Naive B cell (primary cell): ENCODE results near the gene SALL1. TPM values are rescaled to one million over a fixed set of nuclear protein-coding genes. Genes with fewer than 3 reads are reported as not detected.
A peak's percentile ranks its signal among the peaks of the same experiment; 100 is the strongest.

Experiments
- ATAC-seq, 2 donors: fragments of 150-1000 bp; cut with Tn5 transposase; 2 replicates each; pipeline ENCODE4 v1.10.0; 2021; ENCODE audit warnings: low read depth in 2 of 2, mild to moderate bottlenecking in 2 of 2, moderate library complexity in 2 of 2
- DNase-seq: peaks from one replicate; pipeline ENCODE4 v3.0.0; 2022
- H3K27ac Mint-ChIP-seq, 6 donors: one replicate each; pipeline ENCODE4 v1.8.0; 2020 to 2022; ENCODE audit warnings: mild to moderate bottlenecking in 6 of 6, mixed read lengths in 6 of 6, moderate library complexity in 5 of 6, inconsistent platforms in 2 of 6
- H3K27me3 Mint-ChIP-seq, 3 donors: one replicate each; pipeline ENCODE4 v1.8.0; 2021 to 2022; ENCODE audit warnings: mixed read lengths in 3 of 3, mild to moderate bottlenecking in 1 of 3
- H3K36me3 Mint-ChIP-seq, 2 donors: one replicate each; pipeline ENCODE4 v1.8.0; 2020 to 2022; ENCODE audit warnings: mixed read lengths in 2 of 2, inconsistent platforms in 1 of 2, mild to moderate bottlenecking in 1 of 2
- H3K4me1 Mint-ChIP-seq, 3 donors: one replicate each; pipeline ENCODE4 v1.8.0; 2020 to 2022; ENCODE audit warnings: mixed read lengths in 3 of 3, inconsistent platforms in 1 of 3, mild to moderate bottlenecking in 1 of 3, moderate library complexity in 1 of 3
- H3K4me3 Mint-ChIP-seq, 8 donors: one replicate each; pipeline ENCODE4 v1.8.0; 2020 to 2022; ENCODE audit warnings: mild to moderate bottlenecking in 8 of 8, mixed read lengths in 8 of 8, moderate library complexity in 8 of 8, inconsistent platforms in 2 of 8
- H3K9me3 Mint-ChIP-seq, 7 donors: one replicate each; pipeline ENCODE4 v1.8.0; 2020 to 2022; ENCODE audit warnings: mixed read lengths in 7 of 7, mild to moderate bottlenecking in 5 of 7, inconsistent platforms in 2 of 7, moderate library complexity in 1 of 7
- polyA plus RNA-seq, 6 donors: library from polyadenylated mRNA; unstranded; fragments of 300-500 nt; fragmentation: Illumina TruSeq; gene quantifications; one replicate each; pipeline ENCODE4 v1.2.3, GENCODE V29; 2021; ENCODE audit warnings: low read depth in 6 of 6

The SALL1 gene
- polyA plus RNA-seq, 6 donors from 2014 or later, result not detected

DNA sequence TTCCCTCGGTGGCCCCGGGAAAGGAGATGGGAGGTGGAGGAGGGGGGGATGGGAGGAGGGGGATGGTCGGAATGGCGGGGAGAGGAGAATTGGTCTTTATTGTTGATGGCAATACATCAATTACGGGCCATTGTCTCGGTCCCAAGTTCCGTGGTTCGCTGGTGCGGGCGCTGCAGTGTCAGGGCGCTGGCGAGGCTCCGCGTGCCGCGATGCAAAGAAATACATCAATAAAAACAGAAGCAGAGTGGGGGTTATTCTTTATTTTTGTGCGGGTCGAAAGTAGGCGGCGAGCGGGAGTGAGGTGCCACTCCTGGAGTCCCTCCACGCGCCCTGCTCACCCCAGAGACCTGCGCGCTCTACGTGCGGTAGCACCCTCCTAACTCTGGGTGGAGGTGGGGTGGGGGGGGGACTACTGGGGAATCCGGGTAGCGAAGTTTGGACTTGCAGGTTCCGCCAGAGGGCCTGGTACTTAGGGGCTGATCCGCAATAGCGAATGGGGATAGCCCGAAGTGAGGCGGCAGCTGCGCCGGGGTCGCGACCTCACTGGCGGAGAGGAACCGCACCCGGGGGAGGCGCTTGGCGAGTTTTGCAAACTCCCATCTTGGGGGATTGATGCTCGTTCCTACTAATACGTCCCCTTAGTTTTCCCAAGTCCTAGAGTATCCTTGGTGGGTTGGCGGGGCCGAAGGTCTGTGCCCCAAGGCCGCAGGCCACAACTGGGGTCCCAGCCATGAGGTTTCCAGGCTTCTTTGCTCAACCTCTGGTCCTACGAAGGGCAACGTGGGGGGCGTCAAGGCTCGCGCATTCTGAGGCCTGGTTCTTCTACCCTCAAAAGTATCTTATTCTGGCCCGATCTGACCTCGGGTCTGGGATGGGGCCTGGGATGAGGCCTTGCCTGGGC, 3.5 kb upstream of the SALL1 start:
- H3K36me3 Mint-ChIP-seq, result peaks cover 0 to 17% of the 10 kb centered on the region in 2 donors
- peaks cover 35 to 73% (median 58%) of the 10 kb centered on the region in 3 donors for H3K27me3 Mint-ChIP-seq
- no peak for ATAC-seq
- peak overlapping the region in 1 of 6 donors; percentile 22 for H3K27ac Mint-ChIP-seq
- peaks cover 0 to 5% (median 0%) of the 10 kb centered on the region in 7 donors for H3K9me3 Mint-ChIP-seq
- peaks cover 0 to 17% (median 4%) of the 10 kb centered on the region in 3 donors for H3K4me1 Mint-ChIP-seq
- no peak for DNase-seq
- H3K4me3 Mint-ChIP-seq, result peak overlapping the region in 2 of 8 donors; percentile 50 to 84

DNA sequence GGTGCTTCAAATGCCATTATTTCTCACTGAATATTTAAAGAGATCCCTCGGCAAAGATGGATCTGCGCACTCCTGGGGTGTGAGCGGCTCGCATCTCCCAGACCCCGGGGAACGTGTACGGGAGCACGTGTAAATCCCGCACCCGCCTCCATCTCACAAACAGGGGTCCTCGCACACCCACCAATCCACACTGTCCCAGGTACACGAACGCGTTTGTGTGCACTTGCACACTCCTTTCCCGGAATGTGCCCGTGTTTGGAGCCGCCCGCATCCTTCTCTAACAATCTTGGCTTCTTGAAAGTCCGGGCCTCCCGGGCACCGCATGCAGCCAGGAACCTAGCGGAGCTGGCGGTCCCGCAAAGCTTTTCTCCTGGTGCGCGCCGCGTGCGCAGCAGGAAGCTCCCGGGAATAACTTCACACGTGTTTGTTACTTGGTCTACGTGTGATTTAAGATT, 2.5 kb upstream of the SALL1 start:
- Mint-ChIP-seq H3K27ac (no peak overlapping the region), H3K27me3 (peaks cover 33 to 73% (median 57%) of the 10 kb centered on the region in 3 donors), H3K36me3 (peaks cover 0 to 17% of the 10 kb centered on the region in 2 donors), H3K4me1 (peaks cover 0 to 17% (median 4%) of the 10 kb centered on the region in 3 donors), H3K4me3 (peak overlapping the region in 1 of 8 donors; percentile 78), H3K9me3 (peaks cover 0 to 5% (median 0%) of the 10 kb centered on the region in 7 donors)
- no peak for DNase-seq
- ATAC-seq, result no peak

DNA sequence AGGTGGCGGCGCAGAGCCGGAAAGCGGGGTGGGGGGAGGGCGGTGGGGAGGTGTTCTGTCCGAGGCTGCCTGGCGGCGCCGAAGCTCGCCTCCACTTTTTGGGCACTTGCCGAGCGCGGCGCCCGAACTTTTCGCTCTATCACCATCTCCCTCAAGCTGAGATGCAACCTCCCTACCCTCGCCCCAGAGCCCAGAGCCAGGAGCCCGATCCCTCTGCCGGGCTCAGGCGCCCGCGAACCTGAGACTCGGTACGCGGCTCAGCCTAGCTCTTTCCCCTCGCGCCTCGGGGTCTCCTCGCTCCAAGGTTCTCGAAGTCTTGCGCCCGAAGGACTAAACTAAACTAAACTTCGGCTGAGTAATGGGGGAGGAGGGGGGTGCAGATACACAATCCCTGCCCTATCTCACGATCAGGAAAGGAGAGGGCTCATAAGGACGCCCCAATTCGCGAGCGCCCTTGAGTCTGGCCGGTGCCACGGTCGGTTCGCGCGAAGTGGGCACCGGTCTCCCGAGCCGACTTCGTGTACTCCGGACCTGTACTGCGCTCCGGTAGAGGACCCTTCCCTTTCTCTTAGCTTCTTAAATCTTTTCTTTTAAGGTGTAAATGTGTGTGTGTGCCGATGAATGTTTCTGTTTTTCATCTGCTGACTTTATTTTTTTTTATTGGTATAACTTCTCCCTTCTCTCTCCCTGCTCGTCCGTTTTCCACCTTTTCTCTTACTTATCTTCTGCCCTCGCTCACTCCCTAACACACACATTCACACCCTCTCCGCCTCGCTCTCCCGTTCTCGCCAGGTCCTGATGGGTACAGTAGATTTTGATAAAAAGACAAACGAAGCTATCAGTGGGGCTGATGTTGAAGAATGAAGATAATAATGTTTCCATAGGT, 1.9 kb upstream of the SALL1 start:
- Mint-ChIP-seq H3K4me3 (peak overlapping the region in 2 of 8 donors; percentile 25 to 30), H3K27me3 (peaks cover 35 to 75% (median 56%) of the 10 kb centered on the region in 3 donors), H3K9me3 (peaks cover 0 to 5% (median 0%) of the 10 kb centered on the region in 7 donors), H3K4me1 (peaks cover 0 to 17% (median 4%) of the 10 kb centered on the region in 3 donors), H3K36me3 (peaks cover 0 to 14% of the 10 kb centered on the region in 2 donors), H3K27ac (no peak overlapping the region)
- ATAC-seq, result no peak
- no peak for DNase-seq

DNA sequence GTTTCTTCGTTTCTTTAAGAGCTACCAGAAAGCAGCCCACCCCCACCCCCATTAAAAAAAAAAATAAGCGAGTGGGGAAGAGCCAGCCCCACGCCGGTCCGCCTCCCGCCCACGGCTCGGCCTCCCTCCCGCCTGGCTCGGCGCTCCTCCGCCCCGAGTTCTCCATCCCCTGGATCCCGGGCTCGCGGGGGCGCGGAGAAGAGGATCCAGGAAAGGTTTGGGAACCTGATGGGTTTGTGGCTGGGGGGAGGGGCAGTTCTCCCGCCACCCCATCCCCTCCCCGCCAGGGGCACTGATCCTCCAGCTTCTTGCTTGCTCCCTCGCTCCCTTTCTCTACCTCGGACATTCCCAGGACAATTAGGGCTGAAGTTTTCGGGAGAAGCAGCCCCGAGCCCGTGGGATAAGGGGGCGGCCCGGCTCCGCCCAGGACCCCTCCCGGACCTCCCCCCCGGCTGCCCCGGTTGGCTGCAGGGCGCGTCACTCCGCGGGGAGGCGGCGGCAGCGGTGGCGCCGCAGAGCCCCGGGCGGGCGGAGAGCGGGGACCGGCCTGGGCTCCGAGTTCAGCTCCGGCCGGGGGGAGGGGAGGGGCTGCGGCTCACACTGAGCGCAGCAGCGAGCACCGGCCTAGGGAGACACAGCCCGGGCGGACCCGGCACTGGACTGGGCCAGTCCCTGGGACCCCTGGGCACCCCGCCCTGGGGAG, 1.0 kb upstream of the SALL1 start:
- DNase-seq (no peak), ATAC-seq (no peak)
- Mint-ChIP-seq H3K36me3 (peaks cover 0 to 10% of the 10 kb centered on the region in 2 donors), H3K27me3 (peaks cover 31 to 73% (median 53%) of the 10 kb centered on the region in 3 donors), H3K9me3 (peaks cover 0 to 5% (median 0%) of the 10 kb centered on the region in 7 donors), H3K4me1 (peaks cover 0 to 17% (median 4%) of the 10 kb centered on the region in 3 donors), H3K27ac (no peak overlapping the region), H3K4me3 (no peak overlapping the region)

DNA sequence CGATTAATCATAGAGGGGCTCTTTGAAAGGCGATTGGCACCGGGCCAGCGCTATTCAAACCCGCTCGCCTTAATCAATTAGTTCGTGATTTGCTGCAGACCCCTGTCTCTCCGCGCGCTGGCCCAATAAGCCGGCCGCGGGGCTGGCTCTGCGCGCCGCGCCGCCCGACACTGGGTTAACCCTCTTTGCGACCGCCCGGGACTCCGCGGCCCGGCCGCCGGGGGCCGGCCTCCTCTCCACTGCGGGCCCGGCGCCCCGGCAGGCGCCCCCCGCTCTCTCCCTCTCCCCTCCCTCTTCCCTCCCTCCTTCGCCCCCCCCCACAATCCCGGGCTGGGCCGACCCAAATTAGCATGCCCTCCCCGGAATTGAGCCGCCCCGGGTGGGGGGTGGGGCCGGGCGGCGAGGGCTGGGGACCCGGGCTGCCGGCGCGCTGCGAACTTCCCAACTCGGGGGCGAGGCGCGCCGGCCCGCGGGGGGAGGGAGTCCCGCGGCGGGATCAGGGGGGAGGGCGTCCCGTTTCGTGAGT, 428 bp upstream of the SALL1 start:
- DNase-seq, result no peak
- Mint-ChIP-seq H3K9me3 (peaks cover 0 to 5% (median 0%) of the 10 kb centered on the region in 7 donors), H3K27ac (no peak overlapping the region), H3K4me3 (no peak overlapping the region), H3K4me1 (peaks cover 0 to 17% (median 4%) of the 10 kb centered on the region in 3 donors), H3K36me3 (peaks cover 0 to 10% of the 10 kb centered on the region in 2 donors), H3K27me3 (peaks cover 28 to 73% (median 51%) of the 10 kb centered on the region in 3 donors)
- ATAC-seq, result no peak

DNA sequence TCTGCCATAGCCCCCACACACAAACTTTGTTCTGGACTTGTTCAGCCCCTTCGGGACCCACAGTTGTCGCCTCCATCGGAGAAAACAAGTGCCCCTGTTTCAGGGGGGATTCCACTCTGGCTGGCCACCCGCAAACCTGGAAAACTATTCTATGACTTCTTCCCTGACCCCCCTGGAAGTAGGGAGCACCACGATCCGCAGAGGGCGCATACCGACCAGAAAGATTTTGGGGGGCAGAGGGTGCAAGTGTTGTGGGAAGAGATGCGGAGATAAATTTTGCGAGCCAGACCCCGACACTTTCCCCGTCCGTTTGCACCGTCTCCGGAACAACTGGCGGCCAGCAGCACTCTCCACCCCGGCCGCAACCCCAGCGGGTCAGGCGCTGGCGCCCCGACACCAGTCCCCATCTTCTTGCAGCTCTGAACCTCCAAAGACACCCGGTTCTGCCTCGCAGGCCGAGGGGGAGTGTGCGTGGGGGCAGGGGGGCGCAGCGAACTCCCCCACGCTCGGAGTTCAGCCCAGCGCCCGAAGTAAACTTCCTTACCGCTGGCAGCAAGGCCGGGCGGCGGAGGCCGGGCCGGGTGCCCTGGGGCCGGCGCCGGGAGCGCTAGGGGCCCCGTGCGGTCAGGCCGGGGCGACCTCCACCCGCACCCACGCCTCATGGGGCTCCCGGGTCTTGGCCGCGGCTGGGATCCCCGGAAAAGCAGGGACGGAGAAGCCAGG, 744 bp downstream of the SALL1 start:
- Mint-ChIP-seq H3K27ac (peak overlapping the region in 1 of 6 donors; percentile 42), H3K9me3 (peaks cover 0 to 5% (median 0%) of the 10 kb centered on the region in 7 donors), H3K36me3 (peaks cover 0 to 10% of the 10 kb centered on the region in 2 donors), H3K4me1 (peaks cover 0 to 17% (median 4%) of the 10 kb centered on the region in 3 donors), H3K27me3 (peaks cover 38 to 75% (median 54%) of the 10 kb centered on the region in 3 donors), H3K4me3 (no peak overlapping the region)
- no peak for DNase-seq
- no peak for ATAC-seq

DNA sequence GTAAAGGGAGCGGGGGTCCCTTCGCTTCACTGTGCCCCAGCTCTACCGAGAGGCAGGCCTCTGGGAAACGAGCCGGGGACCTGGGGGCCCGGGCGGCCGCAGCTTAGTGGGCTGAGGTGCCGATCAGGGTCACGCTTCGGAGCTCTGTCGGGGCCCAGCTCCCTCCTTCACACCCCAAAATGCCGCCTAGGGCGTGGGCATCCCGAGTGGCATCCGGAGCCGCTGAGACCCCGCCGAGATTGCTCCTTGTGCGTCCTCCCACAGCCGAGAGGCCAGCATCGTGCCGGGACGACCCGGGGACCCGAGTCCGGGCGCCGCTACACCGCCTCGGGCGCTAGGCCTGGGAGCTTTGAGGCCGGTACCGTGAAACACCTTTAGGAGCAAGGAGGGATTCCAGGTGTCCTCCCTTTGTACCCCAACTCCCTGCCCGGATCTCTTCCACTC, 1.3 kb downstream of the SALL1 start:
- peak overlapping the region in 1 of 6 donors; percentile 42 for H3K27ac Mint-ChIP-seq
- H3K4me3 Mint-ChIP-seq, result no peak overlapping the region
- no peak for DNase-seq
- H3K4me1 Mint-ChIP-seq, result peaks cover 0 to 14% (median 4%) of the 10 kb centered on the region in 3 donors
- H3K27me3 Mint-ChIP-seq, result peaks cover 42 to 75% (median 53%) of the 10 kb centered on the region in 3 donors
- H3K36me3 Mint-ChIP-seq, result peaks cover 0 to 10% of the 10 kb centered on the region in 2 donors
- no peak for ATAC-seq
- peaks cover 0 to 5% (median 0%) of the 10 kb centered on the region in 7 donors for H3K9me3 Mint-ChIP-seq

DNA sequence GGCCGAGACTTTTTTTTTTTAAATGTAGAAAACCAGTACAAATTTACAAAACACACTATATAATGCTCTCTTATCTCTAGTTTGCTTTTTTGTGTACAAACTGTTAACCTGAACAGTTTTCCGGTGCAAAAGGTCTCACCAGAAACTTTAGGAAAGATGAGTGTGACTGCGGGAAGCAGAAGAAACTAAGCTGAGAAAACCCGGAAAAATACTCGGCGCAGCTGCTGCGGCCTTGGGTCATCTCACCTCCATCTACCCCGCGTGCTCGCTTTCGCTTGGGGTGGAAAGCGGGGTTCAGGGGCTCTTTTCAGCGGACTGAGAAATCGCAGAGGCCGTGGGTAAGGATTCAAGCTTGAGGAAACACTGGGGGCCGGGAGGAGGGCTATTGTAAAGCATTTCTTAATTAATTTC, 1.8 kb downstream of the SALL1 start:
- peaks cover 0 to 10% of the 10 kb centered on the region in 2 donors for H3K36me3 Mint-ChIP-seq
- H3K4me3 Mint-ChIP-seq, result no peak overlapping the region
- H3K4me1 Mint-ChIP-seq, result peaks cover 0 to 14% (median 4%) of the 10 kb centered on the region in 3 donors
- H3K27ac Mint-ChIP-seq, result no peak overlapping the region
- peaks cover 0 to 5% (median 0%) of the 10 kb centered on the region in 7 donors for H3K9me3 Mint-ChIP-seq
- ATAC-seq, result no peak
- no peak for DNase-seq
- H3K27me3 Mint-ChIP-seq, result peaks cover 40 to 72% (median 52%) of the 10 kb centered on the region in 3 donors

DNA sequence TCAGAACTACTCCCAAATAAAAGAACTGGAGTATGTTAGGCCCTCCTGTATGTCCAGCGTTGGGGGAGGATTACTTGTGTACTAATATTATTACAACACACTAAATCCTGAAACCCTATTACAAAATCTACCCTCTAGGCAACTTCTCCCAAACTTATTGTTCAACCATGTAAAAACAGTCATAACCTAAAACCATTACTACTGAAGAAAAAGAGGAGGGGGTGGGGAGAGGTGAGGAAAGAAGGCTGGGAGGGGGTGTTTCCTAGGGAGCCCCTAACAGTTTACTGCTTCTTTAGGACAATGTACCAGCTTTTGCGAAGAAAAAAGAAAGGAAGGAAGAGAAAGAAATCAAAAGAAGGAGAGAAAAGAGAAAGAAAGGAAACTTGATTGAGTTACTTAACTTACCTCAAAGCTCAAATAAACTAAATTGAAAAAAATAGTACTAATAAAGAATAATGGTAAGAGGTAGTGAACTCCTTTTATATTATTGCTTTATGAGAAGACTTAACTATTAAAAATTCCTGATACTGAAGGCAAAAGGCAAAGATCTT, 2.3 kb downstream of the SALL1 start:
- H3K9me3 Mint-ChIP-seq, result peaks cover 0 to 5% (median 0%) of the 10 kb centered on the region in 7 donors
- H3K36me3 Mint-ChIP-seq, result peaks cover 0 to 10% of the 10 kb centered on the region in 2 donors
- peaks cover 35 to 66% (median 47%) of the 10 kb centered on the region in 3 donors for H3K27me3 Mint-ChIP-seq
- DNase-seq (no peak), ATAC-seq (no peak)
- H3K4me1 Mint-ChIP-seq, result peaks cover 0 to 13% (median 4%) of the 10 kb centered on the region in 3 donors
- no peak overlapping the region for H3K27ac Mint-ChIP-seq
- H3K4me3 Mint-ChIP-seq, result no peak overlapping the region

DNA sequence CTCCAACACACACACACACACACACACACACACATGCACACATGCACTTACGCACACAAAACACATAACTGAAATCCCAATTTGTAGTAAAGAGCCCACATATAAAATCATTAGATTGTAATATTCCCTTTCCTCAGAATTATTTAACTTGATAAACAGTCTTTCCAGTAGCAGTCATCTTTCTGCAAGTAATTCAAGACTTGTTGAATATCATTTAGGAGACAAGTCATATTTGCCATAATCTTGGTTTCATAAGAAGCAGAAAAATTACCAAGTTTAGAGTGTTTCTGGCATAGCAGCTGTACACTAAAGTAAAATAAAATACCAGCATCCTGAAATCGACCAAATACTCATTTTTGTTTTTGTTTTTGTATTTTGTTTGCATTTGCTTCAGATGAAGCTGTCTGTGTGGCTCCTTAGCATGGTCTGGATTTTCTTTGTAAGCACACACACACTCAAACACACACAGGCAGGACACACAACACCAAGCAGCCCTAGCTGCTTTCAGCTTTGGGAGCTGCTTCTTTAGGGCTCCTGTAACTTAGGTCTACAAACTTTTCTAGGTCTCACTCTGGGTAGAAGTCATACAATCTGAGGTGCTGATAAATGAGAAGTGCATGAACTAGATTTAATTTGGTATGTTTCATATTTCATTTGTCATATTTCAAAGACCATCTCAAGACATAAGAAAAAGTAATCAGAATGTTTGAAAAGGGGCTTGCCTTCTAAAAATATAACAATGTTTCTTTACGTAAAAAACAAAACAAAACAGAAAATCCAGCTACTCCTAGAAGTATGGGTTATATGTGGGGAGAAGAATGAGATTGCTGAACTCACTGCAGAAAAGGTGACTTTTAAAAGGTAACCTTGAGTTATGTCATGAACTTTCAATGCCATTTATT, 3.0 kb downstream of the SALL1 start:
- H3K4me3 Mint-ChIP-seq, result no peak overlapping the region
- peaks cover 0 to 4% of the 10 kb centered on the region in 2 donors for H3K36me3 Mint-ChIP-seq
- H3K27me3 Mint-ChIP-seq, result peaks cover 28 to 63% (median 41%) of the 10 kb centered on the region in 3 donors

More for the DNA sequence above, 3.0 kb downstream of the SALL1 start:
- H3K27ac Mint-ChIP-seq, result no peak overlapping the region
- DNase-seq, result no peak
- peaks cover 0 to 6% (median 0%) of the 10 kb centered on the region in 3 donors for H3K4me1 Mint-ChIP-seq
- H3K9me3 Mint-ChIP-seq, result peaks cover 0 to under 1% (median 0%) of the 10 kb centered on the region in 7 donors
- ATAC-seq, result no peak
